Fibroblast of peridontal ligament (primary cell): ENCODE results near the gene ZNF883.
A peak's percentile ranks its signal among the peaks of the same experiment; 100 is the strongest.
"Not testable (repeated sequence)": the region's sequence is repeated elsewhere in the genome, so short reads cannot be mapped to it uniquely, and the experiment has no call there.

Source experiments
- DNase-seq: peaks from one replicate; pipeline ENCODE4 v3.0.0-alpha.2; 2010; ENCODE audit errors: extremely low read depth

Gene ZNF883

DNA sequence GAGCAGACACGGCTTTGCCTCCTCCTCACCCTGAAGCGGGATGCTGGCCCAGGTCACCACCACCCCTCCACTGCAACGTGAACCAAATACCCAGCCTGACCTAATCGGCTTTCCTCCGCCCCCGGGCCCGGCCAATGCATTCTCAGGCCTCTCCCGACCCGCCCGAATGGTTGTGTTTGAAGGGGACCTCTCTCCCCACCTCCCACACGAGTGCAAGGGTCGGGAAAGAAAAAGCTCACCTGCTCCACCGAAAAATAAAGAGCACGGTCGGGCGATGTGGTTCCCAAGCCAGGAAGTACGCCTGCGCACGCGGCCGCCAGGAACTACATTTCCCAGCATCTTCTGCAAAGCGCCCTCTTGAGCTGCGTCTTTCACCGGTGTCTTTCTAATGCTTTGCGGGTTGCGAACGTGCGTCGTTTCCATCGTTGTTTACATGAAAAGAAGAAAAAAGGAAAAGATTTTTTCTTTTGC is at the start of gene ZNF883:
Gene ZNF883 (minus strand): TSS at position 282 of the 471 bp plus-strand sequence.
- DNase-seq = peak; percentile 56

DNA sequence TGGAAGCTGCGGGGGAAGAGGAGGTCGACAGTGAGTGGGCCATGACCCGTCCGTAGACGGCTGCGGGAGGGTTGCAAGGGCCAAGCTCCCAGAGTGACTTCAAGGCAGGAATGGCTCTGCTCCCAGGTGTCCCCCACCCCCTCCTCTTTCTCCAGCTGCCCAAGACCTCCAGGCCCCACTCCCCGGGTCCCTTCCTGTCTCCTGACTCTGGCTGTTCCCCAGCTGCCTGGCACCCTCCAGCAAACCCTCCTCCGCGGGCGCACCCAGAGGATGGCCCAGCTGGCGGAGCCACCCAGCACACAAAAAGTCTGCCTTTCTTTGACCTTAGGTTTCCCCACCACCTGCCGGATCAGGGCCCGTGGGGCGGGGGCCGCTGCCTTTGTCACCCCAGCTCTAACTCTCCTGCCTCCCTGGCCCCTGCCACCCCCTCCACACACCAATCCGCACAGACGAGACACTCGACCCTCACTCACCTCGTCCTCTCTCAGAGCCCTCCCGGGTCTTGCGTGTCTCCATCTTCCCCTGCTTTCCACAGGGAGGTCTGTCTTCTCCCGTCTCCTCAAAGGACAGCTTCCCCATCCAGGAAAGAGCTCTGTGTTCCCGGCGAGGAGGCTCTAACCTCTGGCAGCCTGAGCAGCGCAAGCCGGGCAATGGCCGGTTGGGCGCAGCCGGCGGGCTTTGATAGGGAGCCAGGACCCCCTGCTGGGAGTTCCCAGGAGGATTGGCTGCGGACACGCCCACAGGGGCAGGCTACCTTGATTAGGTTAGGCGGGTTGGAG is 49.3 kb upstream of the ZNF883 start:
- DNase-seq = not testable (repeated sequence)

DNA sequence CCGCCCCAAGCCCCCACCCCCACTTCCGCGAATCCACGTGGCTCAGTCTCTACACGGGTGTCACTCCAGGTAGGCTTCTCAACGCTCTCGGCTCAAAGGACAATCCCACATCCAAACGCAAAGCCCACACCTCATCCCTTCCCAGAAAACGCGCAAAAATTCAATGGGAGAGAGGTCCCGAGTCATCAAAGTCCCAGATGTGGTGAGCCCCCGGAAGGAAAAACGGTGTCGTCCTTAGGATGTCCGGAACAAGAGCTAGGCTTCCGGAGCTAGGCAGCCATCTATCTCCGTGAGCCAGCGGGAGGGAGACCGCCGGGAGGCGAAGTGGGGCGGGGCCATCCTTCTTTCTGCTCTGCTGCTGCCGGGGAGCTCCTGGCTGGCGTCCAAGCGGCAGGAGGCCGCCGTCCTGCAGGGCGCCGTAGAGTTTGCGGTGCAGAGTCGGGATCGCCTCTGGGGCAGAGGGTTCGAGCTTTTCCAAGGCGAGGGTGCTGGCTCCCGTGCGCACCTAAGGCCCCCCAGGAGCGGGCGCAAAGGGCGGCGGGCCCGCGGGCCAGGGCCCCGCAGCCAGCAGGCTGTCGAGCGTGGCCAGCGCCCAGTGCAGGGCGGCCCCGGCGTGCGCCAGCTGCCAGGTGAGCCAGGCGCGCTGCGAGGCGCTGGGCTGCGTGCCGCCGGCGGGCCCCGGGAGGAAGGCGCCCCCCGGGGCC is 47.7 kb upstream of the ZNF883 start:
- not testable (repeated sequence) for DNase-seq

- no peak for DNase-seq
These were observed 45.2 kb upstream of the ZNF883 start for GRCh38 chr9:113057193-113057592.

DNA sequence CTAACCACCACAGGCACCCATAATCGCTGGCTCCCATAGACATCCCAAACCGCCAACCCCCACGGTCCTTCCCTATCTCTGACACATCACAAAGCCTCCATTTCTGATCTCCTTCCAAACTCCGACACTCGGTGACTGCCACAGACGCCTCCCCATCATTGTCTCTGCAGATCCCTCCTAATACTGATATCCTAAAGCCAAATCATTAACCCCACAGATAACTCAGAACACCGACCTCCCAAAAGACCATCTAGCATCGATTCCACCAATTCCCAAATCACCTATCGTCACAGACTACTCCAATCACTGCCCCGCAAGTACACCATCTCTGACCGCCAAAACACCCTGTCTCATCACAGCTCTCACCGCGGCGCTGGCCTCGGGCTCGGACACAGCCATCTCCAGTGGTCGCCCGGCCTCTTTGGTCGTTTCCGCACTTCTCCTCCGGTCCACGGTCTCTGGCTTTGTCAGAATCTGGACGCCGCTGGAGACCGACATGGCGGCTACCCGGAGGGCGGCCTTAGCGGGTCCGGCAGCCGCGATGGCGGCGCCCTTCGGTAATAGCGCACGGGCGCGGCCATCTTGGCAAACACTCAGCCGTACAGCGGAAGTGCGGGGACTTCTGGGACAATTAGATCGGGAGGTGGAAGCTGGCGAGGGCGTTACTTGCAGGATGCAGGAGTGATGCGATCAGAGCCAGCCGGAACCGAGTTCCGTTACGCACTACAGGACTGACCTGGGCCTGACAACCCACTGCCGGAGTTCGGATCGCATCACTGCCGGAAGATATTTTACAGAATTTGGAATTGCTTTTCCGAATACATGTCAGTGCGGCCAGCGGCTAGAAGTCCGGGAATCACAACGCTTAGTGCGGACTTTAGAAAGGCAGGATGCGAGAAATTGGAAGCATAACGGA is 44.5 kb upstream of the ZNF883 start, which contains the start of gene ZFP37:
Gene ZFP37 (minus strand): TSS at position 534 of the 916 bp plus-strand sequence. CDS start 36 bp downstream, at position 498.
- peak; percentile 96 for DNase-seq

DNA sequence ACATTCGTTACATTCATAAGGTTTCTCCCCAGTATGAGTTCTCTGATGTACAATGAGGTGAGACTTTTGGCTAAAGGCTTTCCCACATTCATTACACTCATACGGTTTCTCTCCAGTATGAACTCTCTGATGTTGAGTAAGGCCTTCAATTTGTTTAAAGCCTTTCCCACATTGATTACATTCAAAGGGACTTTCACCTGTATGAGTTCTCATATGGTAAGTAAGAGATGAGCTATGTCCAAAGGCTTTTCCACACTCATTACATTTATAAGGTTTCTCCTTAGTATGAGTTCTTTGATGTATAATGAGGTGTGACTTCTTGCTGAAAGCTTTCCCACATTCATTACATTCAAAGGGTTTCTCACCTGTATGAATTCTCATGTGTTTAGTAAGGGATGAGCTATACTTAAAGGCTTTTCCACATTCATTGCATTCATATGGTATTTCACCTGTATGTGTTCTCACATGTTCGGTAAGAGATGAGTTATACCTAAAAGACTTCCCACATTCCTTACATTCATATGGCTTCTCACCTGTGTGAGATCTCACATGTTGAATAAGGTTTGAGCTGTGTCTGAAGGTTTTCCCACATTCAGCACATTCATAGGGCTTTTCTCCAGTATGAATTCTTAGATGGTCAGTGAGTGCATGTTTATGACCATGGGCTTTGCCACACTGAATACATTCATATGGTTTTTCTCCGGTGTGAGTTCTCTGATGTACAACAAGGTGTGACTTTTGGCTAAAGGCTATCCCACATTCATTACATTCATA is 31.1 kb upstream of the ZNF883 start:
- DNase-seq = peak; percentile 8

DNA sequence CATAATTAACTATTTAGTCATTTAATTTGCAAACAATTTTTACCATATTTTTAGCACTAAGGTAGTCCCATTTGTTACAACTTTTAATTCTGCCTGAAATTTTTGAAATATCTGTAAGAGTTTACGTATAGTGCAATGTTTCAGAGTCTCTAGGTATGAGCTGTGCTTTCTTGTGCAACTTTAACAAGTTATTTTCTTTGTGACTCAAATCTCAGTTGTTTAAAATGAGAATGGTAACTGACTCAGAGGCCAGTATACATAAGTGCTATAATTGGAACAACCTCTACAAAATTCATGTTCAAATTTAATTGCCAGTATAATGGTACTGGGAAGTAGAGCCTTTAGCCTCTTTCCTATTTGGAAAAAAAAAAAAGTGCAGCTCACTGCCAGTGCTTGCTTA is 14.2 kb upstream of the ZNF883 start:
- peak; percentile 36 for DNase-seq

GRCh38 chr9:113018247-113018646 is 6.3 kb upstream of the ZNF883 start:
- no peak for DNase-seq

DNA sequence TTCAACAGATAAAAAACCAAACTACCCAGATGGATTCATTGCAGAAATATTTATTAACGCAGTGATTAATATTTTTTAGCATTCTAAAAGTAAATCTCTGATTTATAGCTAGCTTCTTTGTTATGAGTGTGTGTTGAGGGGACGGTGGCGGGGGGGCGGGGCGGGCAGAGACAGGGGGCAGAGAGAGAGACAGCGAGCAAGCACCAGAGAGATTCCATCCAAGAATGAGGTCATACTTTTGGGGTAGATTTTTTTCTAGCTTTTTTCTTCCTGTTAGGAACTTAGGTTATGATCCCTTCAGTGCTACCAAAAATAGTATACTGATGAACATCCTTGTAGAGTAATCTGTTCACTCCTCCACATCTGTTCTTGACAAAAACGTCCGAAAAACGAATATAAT is 500 bp upstream of the ZNF883 start:
- no peak for DNase-seq

DNA sequence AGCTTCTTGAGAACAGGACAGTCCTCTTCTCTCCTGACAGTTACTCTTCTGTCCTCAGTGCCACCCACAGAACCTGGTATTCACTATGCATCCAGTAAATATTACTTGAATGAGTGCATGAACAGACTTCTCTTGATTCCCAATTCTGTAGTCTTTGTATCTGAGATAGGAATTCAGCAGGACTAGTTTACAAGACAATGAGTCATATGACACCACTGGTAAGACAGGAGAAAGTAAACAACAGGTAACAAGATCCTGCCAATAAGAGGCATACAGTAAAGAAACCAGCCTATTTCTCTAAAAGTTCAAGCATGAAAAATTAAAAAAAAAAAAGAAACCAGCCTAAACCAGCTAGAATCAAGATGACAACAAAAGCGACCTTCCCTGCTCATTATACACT is 6.2 kb downstream of the ZNF883 start:
- no peak for DNase-seq

- DNase-seq = no peak
These were observed 14.6 kb downstream of the ZNF883 start for GRCh38 chr9:112997236-112997941.

- DNase-seq = peak; percentile 1
These were observed 40.6 kb downstream of the ZNF883 start for GRCh38 chr9:112971415-112971814.

GRCh38 chr9:112970939-112971338 is 41.1 kb downstream of the ZNF883 start:
- peak; percentile 29 for DNase-seq

DNA sequence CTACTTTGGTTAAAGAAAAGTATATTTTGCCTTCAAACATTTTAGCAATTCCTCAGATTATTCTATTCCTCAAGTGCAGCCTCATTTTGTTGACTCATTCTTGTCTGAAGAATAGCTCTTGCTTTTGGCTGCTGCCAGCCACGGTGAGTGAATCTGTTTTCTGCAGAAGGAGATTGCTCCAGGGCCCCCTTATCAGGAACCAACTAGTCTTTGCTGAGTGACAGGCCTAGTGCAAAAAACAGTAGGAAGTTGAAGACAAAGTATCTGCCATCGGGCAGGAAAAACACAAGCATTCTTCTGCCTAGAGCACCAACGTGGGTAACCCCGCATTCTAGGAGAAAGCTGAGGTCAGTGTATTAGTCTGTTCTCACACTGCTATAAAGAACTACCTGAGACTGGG is 42.3 kb downstream of the ZNF883 start:
- DNase-seq = no peak

DNA sequence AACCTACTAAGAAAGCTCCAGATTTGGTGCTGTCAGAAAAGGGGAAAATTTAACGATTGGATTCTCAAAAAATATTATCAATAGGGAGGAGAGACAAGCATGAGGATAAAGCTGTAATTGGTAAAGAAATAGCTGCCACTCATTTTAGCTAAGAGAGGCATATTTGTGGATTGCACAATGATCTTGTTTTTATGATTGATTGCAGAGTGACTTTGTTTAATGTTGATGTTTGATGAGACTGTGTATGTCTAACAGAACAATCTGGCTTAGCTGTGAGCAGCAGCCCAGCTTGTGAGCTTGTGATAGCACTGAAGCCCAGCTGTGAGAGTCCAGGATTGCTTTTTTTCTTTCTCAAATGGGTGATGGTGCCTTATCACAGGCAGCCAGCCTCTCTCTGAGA is 56.4 kb downstream of the ZNF883 start:
- DNase-seq = no peak

GRCh38 chr9:112945620-112946208 is 66.3 kb downstream of the ZNF883 start:
- no peak for DNase-seq

DNA sequence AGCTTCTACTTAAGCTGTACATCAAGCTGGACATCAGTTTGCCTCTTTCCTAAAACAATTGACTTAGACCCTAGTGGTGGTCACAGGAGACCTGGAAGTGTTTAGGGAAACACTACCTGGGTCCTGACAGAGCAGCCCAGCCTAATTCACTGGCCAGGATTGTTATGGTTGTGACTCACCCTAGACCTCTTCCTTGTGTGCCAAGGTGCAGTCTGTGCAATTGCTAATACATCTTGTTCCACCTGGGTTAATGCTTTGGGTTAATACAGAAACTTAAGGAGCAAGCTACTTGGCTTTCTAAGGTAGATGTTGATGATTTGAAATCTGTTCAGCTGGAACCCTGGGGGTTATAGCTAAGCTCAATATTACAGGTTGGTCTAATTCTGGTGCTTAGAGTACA is 72.6 kb downstream of the ZNF883 start:
- DNase-seq = no peak

GRCh38 chr9:112933696-112934095 is 78.3 kb downstream of the ZNF883 start:
- no peak for DNase-seq

DNA sequence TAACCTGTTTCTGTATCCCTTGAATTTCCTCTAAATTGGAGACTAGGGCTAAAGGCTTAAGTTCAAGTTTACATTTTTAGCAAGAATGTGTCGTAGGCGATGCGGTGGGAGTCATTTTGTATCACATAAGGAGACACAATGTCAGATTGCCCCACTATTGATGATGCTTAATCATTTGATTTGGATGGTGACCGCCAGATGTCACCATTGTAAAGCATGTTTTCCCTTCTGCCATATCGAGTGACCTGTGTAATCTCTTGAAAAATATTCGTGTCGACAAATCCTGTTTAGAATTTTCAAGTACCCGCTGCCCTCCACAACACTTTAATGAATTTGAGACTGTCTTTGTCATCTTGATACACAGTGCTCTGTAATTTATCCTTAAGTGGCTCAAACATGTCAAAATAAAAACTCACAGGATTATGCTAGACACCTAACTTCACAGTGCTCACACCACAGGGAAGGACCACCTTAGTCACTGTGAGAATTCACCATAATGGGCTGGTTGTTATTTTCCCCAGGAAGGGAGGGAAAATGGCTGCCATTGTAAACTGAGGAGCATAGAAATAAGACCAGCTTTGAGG is 86.8 kb downstream of the ZNF883 start:
- peak; percentile 70 for DNase-seq

- DNase-seq = peak; percentile 76
These were observed 90.4 kb downstream of the ZNF883 start for GRCh38 chr9:112921549-112921948.
